Bronchial epithelial cell (primary cell): ENCODE data around the gene CNGA3. TPM values are rescaled to one million over a fixed set of nuclear protein-coding genes. Genes with fewer than 3 reads are reported as not detected.

Experiments used
- DNase-seq: peaks from one replicate; pipeline ENCODE4 v3.0.0-alpha.2; 2010; ENCODE audit warnings: low read depth
- FAIRE-seq: peaks from 2 replicates; lab custom pipeline; 2011; peaks lifted over from hg19 to GRCh38; lab: Jason Lieb, UNC
- H3K27me3 ChIP-seq: 2 replicates; pipeline ENCODE4 v1.5.1; 2011; ENCODE audit warnings: low read length; ENCODE audit not compliant: control insufficient read depth, insufficient read depth
- H3K36me3 ChIP-seq: 2 replicates; pipeline ENCODE4 v1.5.1; 2011; ENCODE audit warnings: low read length; ENCODE audit not compliant: control insufficient read depth, insufficient read depth
- H3K4me3 ChIP-seq: 2 replicates; pipeline ENCODE4 v1.5.1; 2011; ENCODE audit warnings: mild to moderate bottlenecking, low read depth, low read length, control low read depth
- total RNA-seq: library from RNA; depleted of rRNA; stranded (reverse); fragments of >200 nt; gene quantifications from 2 replicates; pipeline ENCODE4 v1.2.1, GENCODE V29; 2014
- TF ChIP-seq, protein P1 (sequence below): IDR thresholded peaks from 2 replicates; pipeline ENCODE4 v1.5.1; 2011; ENCODE audit warnings: mild to moderate bottlenecking, moderate library complexity, low read length, control low read depth, inconsistent platforms; ENCODE audit not compliant: insufficient read depth, severe bottlenecking

CNGA3 gene
- total RNA-seq, result under 0.01 TPM in 1 of 2 replicates, not detected in the other

GRCh38 chr2:98346311-98347236 lies at the start of gene CNGA3:
Gene CNGA3 (plus strand): TSS chr2:98346456. CDS start chr2:98369976, 23,520 bp downstream.
- no peak for FAIRE-seq
- no peak for DNase-seq
- Histone ChIP-seq H3K4me3 (no peak within 1 kb of the TSS), H3K27me3 (peaks cover 37% of the 10 kb centered on the region), H3K36me3 (no peaks in the 10 kb centered on the region)
- TF ChIP-seq, protein P1, sequence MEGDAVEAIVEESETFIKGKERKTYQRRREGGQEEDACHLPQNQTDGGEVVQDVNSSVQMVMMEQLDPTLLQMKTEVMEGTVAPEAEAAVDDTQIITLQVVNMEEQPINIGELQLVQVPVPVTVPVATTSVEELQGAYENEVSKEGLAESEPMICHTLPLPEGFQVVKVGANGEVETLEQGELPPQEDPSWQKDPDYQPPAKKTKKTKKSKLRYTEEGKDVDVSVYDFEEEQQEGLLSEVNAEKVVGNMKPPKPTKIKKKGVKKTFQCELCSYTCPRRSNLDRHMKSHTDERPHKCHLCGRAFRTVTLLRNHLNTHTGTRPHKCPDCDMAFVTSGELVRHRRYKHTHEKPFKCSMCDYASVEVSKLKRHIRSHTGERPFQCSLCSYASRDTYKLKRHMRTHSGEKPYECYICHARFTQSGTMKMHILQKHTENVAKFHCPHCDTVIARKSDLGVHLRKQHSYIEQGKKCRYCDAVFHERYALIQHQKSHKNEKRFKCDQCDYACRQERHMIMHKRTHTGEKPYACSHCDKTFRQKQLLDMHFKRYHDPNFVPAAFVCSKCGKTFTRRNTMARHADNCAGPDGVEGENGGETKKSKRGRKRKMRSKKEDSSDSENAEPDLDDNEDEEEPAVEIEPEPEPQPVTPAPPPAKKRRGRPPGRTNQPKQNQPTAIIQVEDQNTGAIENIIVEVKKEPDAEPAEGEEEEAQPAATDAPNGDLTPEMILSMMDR, result no peak

DNA sequence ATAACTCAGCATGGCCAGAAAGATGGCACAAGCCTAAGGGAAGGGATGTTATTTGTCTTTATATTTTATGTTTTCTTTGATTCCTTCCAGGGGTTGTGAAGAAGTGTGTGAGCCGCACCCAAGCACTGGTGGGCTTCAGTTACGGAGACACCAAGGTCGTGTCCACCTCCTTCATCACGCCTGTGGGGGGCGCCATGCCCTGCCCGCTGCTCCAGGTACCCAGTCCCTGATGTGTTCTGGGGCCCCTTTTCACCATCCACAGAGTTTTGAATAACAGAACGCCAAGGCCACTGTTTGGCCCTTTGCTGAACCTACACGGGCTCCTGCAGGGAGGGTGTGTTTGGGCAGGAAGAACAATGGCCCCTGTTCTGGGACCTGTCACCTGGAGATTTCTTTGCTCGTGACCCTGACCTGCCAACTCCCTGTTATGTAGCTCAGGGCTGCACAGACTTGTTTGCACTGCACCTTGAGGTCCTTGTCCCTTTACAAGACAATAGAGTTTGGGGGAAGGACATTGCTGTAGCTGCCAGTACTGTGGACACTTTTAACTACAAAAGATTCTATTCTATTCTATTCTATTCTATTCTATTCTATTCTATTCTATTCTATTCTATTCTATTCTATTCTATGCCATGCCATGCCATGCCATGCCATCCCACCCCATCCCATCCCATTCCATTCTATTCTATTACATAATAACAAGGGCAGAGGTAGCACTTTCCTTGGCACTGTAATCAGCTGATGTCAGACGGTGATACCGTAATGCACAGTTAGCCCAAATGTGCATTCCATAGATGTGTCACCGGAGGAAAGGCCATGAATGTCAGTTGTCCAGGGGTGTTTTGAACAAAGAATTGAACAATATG lies 48.2 kb upstream of the CNGA3 start:
- TF ChIP-seq, protein P1, result no peak
- H3K4me3 ChIP-seq, result no peak overlapping the region
- H3K27me3 ChIP-seq, result peaks cover 10% of the 10 kb centered on the region
- FAIRE-seq (no peak), DNase-seq (no peak)
- no peaks in the 10 kb centered on the region for H3K36me3 ChIP-seq

DNA sequence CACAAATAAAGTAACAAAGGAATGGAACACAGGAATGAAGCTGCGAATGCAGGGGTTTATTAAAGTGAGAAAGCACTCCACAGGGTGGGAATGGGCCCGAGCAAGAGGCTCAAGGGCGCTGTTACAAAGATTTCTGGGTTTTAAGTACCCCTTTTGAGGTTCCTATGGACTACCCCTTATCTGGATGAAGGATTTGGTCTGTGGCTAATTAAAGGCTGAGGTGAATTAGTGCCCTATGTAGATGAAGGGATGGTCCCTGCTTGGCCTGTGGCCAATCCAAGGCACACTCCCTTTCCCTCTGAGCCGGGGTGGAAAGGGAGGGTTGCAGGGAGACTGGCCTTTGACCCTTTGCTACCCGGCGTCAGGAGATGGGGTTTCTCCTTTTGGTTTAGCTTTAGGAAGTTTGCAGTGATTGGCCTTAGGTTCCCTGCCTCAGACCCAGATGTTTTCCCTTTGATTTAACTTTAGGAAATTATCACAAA lies 47.5 kb upstream of the CNGA3 start:
- TF ChIP-seq, protein P1, result no peak
- DNase-seq (no peak), FAIRE-seq (no peak)
- Histone ChIP-seq H3K27me3 (peaks cover 10% of the 10 kb centered on the region), H3K4me3 (no peak overlapping the region), H3K36me3 (no peaks in the 10 kb centered on the region)

GRCh38 chr2:98299211-98299905 lies 46.9 kb upstream of the CNGA3 start:
- Histone ChIP-seq H3K36me3 (no peaks in the 10 kb centered on the region), H3K27me3 (peaks cover 10% of the 10 kb centered on the region), H3K4me3 (no peak overlapping the region)
- TF ChIP-seq, protein P1, result no peak
- FAIRE-seq (no peak), DNase-seq (no peak)

GRCh38 chr2:98300141-98300874 lies 45.9 kb upstream of the CNGA3 start:
- Histone ChIP-seq H3K4me3 (no peak overlapping the region), H3K27me3 (peaks cover 6% of the 10 kb centered on the region), H3K36me3 (no peaks in the 10 kb centered on the region)
- no peak for FAIRE-seq
- TF ChIP-seq, protein P1, result no peak
- no peak for DNase-seq
